Measurements from ENCODE around the gene MOSMO. TPM values are rescaled to one million over a fixed set of nuclear protein-coding genes. Genes with fewer than 3 reads are reported as not detected.

The MOSMO gene
- total and polyA plus RNA-seq, 2 of the 4 experiments (the other 2 are of a cell fraction), result 10.5 to 16.0 TPM

DNA sequence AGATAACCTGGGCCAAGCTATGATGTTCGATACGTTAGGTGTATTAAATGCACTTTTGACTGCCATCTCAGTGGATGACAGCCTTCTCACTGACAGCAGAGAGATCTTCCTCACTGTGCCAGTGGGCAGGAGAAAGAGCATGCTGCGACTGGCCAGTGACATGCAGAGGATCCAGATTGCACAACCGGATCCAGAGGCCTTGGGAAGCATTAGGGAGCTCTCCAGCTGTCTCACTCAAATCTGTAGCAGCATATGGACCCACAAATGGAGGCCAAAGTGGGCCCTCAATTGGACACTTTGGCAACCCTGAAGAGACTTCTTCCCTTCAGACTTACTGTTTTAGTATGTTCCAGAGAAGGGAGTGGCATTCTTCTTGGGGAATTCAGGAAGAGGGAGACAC, 27.9 kb upstream of the MOSMO start:
- no peak overlapping the region for H3K9ac ChIP-seq (ENCODE audit: low read depth, low read length)
- ATAC-seq (ENCODE audit: low read depth) (no peak), DNase-seq (no peak)
- BruUV-seq (replicated peaks), result no TSS peak
- H3K23ac ChIP-seq (ENCODE audit: low read depth, low read length), result no peak overlapping the region
- peaks cover 60% of the 10 kb centered on the region for H3K36me3 ChIP-seq (ENCODE audit: control insufficient read depth, insufficient read depth, low read length)
- dilution Hi-C loops (cut with HindIII; ENCODE audit: low sequenced_read_pairs, unreplicated experiment) (no loop called here), intact Hi-C loops (cut with micrococcal nuclease) (no loop called here), in situ Hi-C loops (cut with MboI; ENCODE audit: low sequenced_read_pairs) (no loop called here)
- H4K91ac ChIP-seq (ENCODE audit: insufficient read depth, low read depth, low read length), result no peak overlapping the region
- no peaks in the 10 kb centered on the region for H3K4me1 ChIP-seq (ENCODE audit: control insufficient read depth, insufficient read depth, low read length)
- no peaks in the 10 kb centered on the region for H3K27me3 ChIP-seq (ENCODE audit: control insufficient read depth, insufficient read depth, low read length)
- H2AK5ac ChIP-seq (ENCODE audit: low read depth, low read length), result no peak overlapping the region
- CTCF ChIA-PET, result no interaction called here
- POLR2A ChIA-PET (ENCODE audit: unreplicated experiment), result interaction anchor here (0.7 kb wide), 1 partner anchor 11 kb away, joined by 3 read pairs; no protein-coding TSS in a partner anchor
- no peak overlapping the region for H3K4me2 ChIP-seq (ENCODE audit: low read depth, low read length)
- H2BK5ac ChIP-seq (ENCODE audit: low read depth, low read length, poor library complexity, severe bottlenecking), result no peak overlapping the region
- H3K14ac ChIP-seq (replicated peaks; ENCODE audit: low read depth, low read length), result no peak overlapping the region
- no peak overlapping the region for H3K4ac ChIP-seq (ENCODE audit: low read depth, low read length)
- no peak overlapping the region for H2BK15ac ChIP-seq (ENCODE audit: low read depth, low read length)
- H2AK9ac ChIP-seq (replicated peaks; ENCODE audit: low read depth, low read length, poor library complexity), result no peak overlapping the region
- no peaks in the 10 kb centered on the region for H3K9me3 ChIP-seq (ENCODE audit: control insufficient read depth, insufficient read depth, low read length)
- H2BK120ac ChIP-seq (ENCODE audit: low read depth, low read length), result no peak overlapping the region
- no peak overlapping the region for H3K4me3 ChIP-seq (ENCODE audit: insufficient read depth, low read depth, low read length)
- H4K20me1 ChIP-seq (ENCODE audit: insufficient read depth, low read length), result no peaks in the 10 kb centered on the region
- H3K56ac ChIP-seq (ENCODE audit: extremely low read depth, insufficient read depth, low read length), result no peak overlapping the region
- WGBS, 2 experiments (ENCODE audit: extremely low coverage in 2 of 2, insufficient read length in 1 of 2), result 100% methylated on average over 1 of the region's 4 CpGs; no CpG with 5 or more reads in 1 of the 2 experiments
- no peak overlapping the region for H4K8ac ChIP-seq (ENCODE audit: low read depth in 2 of 2, low read length in 2 of 2)
- H4K5ac ChIP-seq (ENCODE audit: low read depth, low read length), result no peak overlapping the region
- H3K9me1 ChIP-seq (ENCODE audit: insufficient read depth, low read length), result no peaks in the 10 kb centered on the region
- no peak overlapping the region for H2AFZ ChIP-seq (replicated peaks; ENCODE audit: low read length, poor library complexity)
- H3K18ac ChIP-seq (ENCODE audit: low read depth, low read length), result no peak overlapping the region
- no peak overlapping the region for H3K27ac ChIP-seq (ENCODE audit: insufficient read depth, low read length)
- TF ChIP-seq MXI1 (IDR thresholded peaks at IDR 0.05; ENCODE audit: borderline replicate concordance, low read depth, low read length) (no peak), SMC3 (IDR thresholded peaks at IDR 0.05; ENCODE audit: low read depth, low read length) (no peak), POLR2A (IDR thresholded peaks at IDR 0.05; ENCODE audit: low read depth, low read length) (no peak), RAD21 (IDR thresholded peaks at IDR 0.05; ENCODE audit: low read length) (no peak)
- no peak overlapping the region for H2BK20ac ChIP-seq (ENCODE audit: low read depth, low read length)
- peaks cover 0 to 3% of the 10 kb centered on the region in 2 experiments; a peak in 1 of 4 replicates for H3K79me1 ChIP-seq (ENCODE audit: low read depth in 1 of 2, low read length in 2 of 2)
